SK-N-SH (cell line): ENCODE measurements around the gene VTCN1. TPM values are rescaled to one million over a fixed set of nuclear protein-coding genes. Genes with fewer than 3 reads are reported as not detected.

Source experiments
- CTCF ChIA-PET: fragments of 300-600, 350-600 bp; formaldehyde crosslinking; extraction: SDS; loops from one replicate; lab custom pipeline; 2021; lab: Yijun Ruan, JAX
- POLR2A ChIA-PET: fragments of 350-600 bp; sonication (Branson Sonifier 250); formaldehyde crosslinking; extraction: SDS; loops from one replicate; lab custom pipeline; 2020; ENCODE audit warnings: antibody characterized with exemption, inconsistent platforms; lab: Yijun Ruan, JAX
- DNase-seq: peaks from one replicate; pipeline ENCODE4 v3.0.0; 2012
- H2AFZ ChIP-seq: fragments of 200-600 bp; sonication (generic); 2 replicates; pipeline ENCODE4 v1.8.1; 2016; ENCODE audit warnings: antibody characterized with exemption, mild to moderate bottlenecking, low read depth
- H3F3A ChIP-seq: fragments of 200-600 bp; sonication (generic); replicated peaks from 2 replicates; pipeline ENCODE3; 2016; ENCODE audit warnings: antibody characterized with exemption, mild to moderate bottlenecking; ENCODE audit not compliant: insufficient read depth
- H3K27ac ChIP-seq, 2 experiments: fragments of 200-500 bp in 1 of 2; fragments of 200-600 bp in 1 of 2; sonication (Bioruptor generic) in 1 of 2; sonication (generic), shearing (Covaris generic) in 1 of 2; 2 replicates each; pipeline versions ENCODE4 v1.5.1 to v1.6.1; 2014 to 2016; ENCODE audit warnings: low read depth in 2 of 2, inconsistent platforms in 1 of 2, low read length in 1 of 2, mild to moderate bottlenecking in 1 of 2, mixed read lengths in 1 of 2
- H3K27me3 ChIP-seq: fragments of 200-600 bp; sonication (generic), shearing (Covaris generic); 2 replicates; pipeline ENCODE4 v1.6.1; 2016; ENCODE audit warnings: mixed run types; ENCODE audit not compliant: insufficient read depth
- H3K36me3 ChIP-seq, 2 experiments: fragments of 200-500 bp in 1 of 2; fragments of 200-600 bp in 1 of 2; sonication (Bioruptor generic) in 1 of 2; sonication (generic) in 1 of 2; replicated peaks in 1 of 2; 2 replicates each; pipeline versions ENCODE3 to v1.5.1; 2014 to 2016; ENCODE audit warnings: low read length in 1 of 2, mild to moderate bottlenecking in 1 of 2; ENCODE audit not compliant: insufficient read depth in 2 of 2, control insufficient read depth in 1 of 2
- H3K4me1 ChIP-seq, 2 experiments: fragments of 200-500 bp in 1 of 2; fragments of 200-600 bp in 1 of 2; sonication (Bioruptor generic) in 1 of 2; sonication (generic), shearing (Covaris generic) in 1 of 2; 2 replicates each; pipeline versions ENCODE4 v1.5.1 to v1.6.1; 2014 to 2016; ENCODE audit warnings: low read depth in 1 of 2, low read length in 1 of 2, mixed run types in 1 of 2; ENCODE audit not compliant: insufficient read depth in 2 of 2, control insufficient read depth in 1 of 2
- H3K4me2 ChIP-seq: fragments of 200-600 bp; sonication (generic), shearing (Covaris generic); 2 replicates; pipeline ENCODE4 v1.6.1; 2017; ENCODE audit warnings: mixed run types
- H3K4me3 ChIP-seq, 2 experiments: fragments of 200-500 bp in 1 of 2; fragments of 200-600 bp in 1 of 2; sonication (Bioruptor generic) in 1 of 2; sonication (generic), shearing (Covaris generic) in 1 of 2; 2 replicates each; pipeline versions ENCODE4 v1.5.1 to v1.8.1; 2014 to 2016; ENCODE audit warnings: low read depth in 2 of 2, inconsistent platforms in 1 of 2, low read length in 1 of 2, mild to moderate bottlenecking in 1 of 2, mixed read lengths in 1 of 2, moderate library complexity in 1 of 2
- H3K79me2 ChIP-seq: fragments of 200-600 bp; sonication (generic); 2 replicates; pipeline ENCODE4 v1.8.1; 2017; ENCODE audit warnings: mild to moderate bottlenecking; ENCODE audit not compliant: insufficient read depth
- H3K9ac ChIP-seq: fragments of 200-600 bp; sonication (generic); 2 replicates; pipeline ENCODE4 v1.6.1; 2017; ENCODE audit warnings: mixed run types
- H3K9me2 ChIP-seq: fragments of 200-600 bp; sonication (generic); 2 replicates; pipeline ENCODE4 v1.6.1; 2017; ENCODE audit warnings: mixed run types
- H3K9me3 ChIP-seq: fragments of 200-600 bp; sonication (generic); 2 replicates; pipeline ENCODE4 v1.6.1; 2017; ENCODE audit warnings: mixed run types, mild to moderate bottlenecking, moderate library complexity
- H4K20me1 ChIP-seq: fragments of 200-600 bp; sonication (generic); 2 replicates; pipeline ENCODE4 v1.6.1; 2017; ENCODE audit warnings: mild to moderate bottlenecking, mixed run types; ENCODE audit not compliant: insufficient read depth
- CHD2 ChIP-seq: fragments of 150-350 bp; IDR thresholded peaks from 2 replicates; pipeline ENCODE4 v1.6.1; 2018; ENCODE audit warnings: low read length; ENCODE audit not compliant: partially characterized antibody
- CTCF ChIP-seq: fragments of 200-600 bp; sonication (generic); IDR thresholded peaks from 2 replicates; pipeline ENCODE4 v1.6.1; 2017; ENCODE audit warnings: antibody characterized with exemption, mild to moderate bottlenecking, moderate library complexity
- GABPA ChIP-seq: IDR thresholded peaks from 2 replicates; pipeline ENCODE4 v1.4.0; 2012; ENCODE audit warnings: low read depth, mild to moderate bottlenecking
- GATA2 ChIP-seq: sonication (generic); formaldehyde crosslinking; IDR thresholded peaks from 2 replicates; pipeline ENCODE4 v1.5.0; 2020; ENCODE audit warnings: mild to moderate bottlenecking, missing genetic modification reagents
- IRF3 ChIP-seq: fragments of 150-350 bp; IDR thresholded peaks from 2 replicates; pipeline ENCODE4 v1.6.1; 2016; ENCODE audit warnings: mild to moderate bottlenecking, low read depth, low read length
- MAX ChIP-seq: IDR thresholded peaks from 2 replicates; pipeline ENCODE4 v1.4.0; 2012; ENCODE audit warnings: low read depth
- MXI1 ChIP-seq: IDR thresholded peaks from 2 replicates; pipeline ENCODE4 v1.6.1; 2012; ENCODE audit warnings: mild to moderate bottlenecking, low read depth, low read length, improper control_type of control experiment
- NRF1 ChIP-seq: IDR thresholded peaks from 2 replicates; pipeline ENCODE4 v1.6.1; 2012; ENCODE audit warnings: low read depth, mild to moderate bottlenecking, low read length
- RCOR1 ChIP-seq: fragments of 150-350 bp; IDR thresholded peaks from 2 replicates; pipeline ENCODE4 v1.6.1; 2017; ENCODE audit warnings: antibody characterized with exemption, low read length
- REST ChIP-seq: IDR thresholded peaks from 2 replicates; pipeline ENCODE4 v1.6.1; 2012; ENCODE audit warnings: mild to moderate bottlenecking, low read depth, low read length, moderate library complexity
- RXRA ChIP-seq: IDR thresholded peaks from 2 replicates; pipeline ENCODE4 v1.4.0; 2012; ENCODE audit warnings: low read depth, mild to moderate bottlenecking, borderline replicate concordance
- SIN3A ChIP-seq: IDR thresholded peaks from 2 replicates; pipeline ENCODE4 v1.6.1; 2012; ENCODE audit warnings: low read depth, mild to moderate bottlenecking, low read length, moderate library complexity, borderline replicate concordance
- TAF1 ChIP-seq: IDR thresholded peaks from 2 replicates; pipeline ENCODE4 v1.6.1; 2012; ENCODE audit warnings: low read depth, mild to moderate bottlenecking, low read length, moderate library complexity, borderline replicate concordance
- TEAD4 ChIP-seq: IDR thresholded peaks from 2 replicates; pipeline ENCODE4 v1.4.0; 2012; ENCODE audit warnings: mild to moderate bottlenecking, borderline replicate concordance; ENCODE audit not compliant: insufficient read depth
- USF1 ChIP-seq: IDR thresholded peaks from 2 replicates; pipeline ENCODE4 v1.4.0; 2012; ENCODE audit warnings: low read depth, borderline replicate concordance
- ZBTB33 ChIP-seq: IDR thresholded peaks from 2 replicates; pipeline ENCODE4 v1.4.0; 2012; ENCODE audit warnings: low read depth, borderline replicate concordance
- WGBS: methylation state at CpG from one replicate; pipeline ENCODE4 v1.1.6; 2017; ENCODE audit warnings: low lambda C conversion rate; 5-methylcytosine and 5-hydroxymethylcytosine counted together
- polyA plus RNA-seq, 3 experiments: library from polyadenylated mRNA; depleted of rRNA; stranded (reverse); fragments of >200 nt; gene quantifications; 2 replicates each; pipeline ENCODE4 v1.2.3, GENCODE V29; 2012

The VTCN1 gene
- polyA plus RNA-seq, 1 of the 3 experiments (the other 2 are of a cell fraction): not detected

GRCh38 chr1:117244971-117245370 lies 34.2 kb upstream of the VTCN1 start:
- CTCF ChIA-PET: no interaction called here
- 42% methylated on average over 2 of the region's 2 CpGs for WGBS
- Histone ChIP-seq H3K9me3 (no peaks in the 10 kb centered on the region), H3K79me2 (no peaks in the 10 kb centered on the region), H3K4me1 (no peaks in the 10 kb centered on the region), H4K20me1 (no peaks in the 10 kb centered on the region), H3K9me2 (no peaks in the 10 kb centered on the region), H2AFZ (no peak overlapping the region), H3K27ac (no peak overlapping the region), H3F3A (no peaks in the 10 kb centered on the region), H3K36me3 (no peaks in the 10 kb centered on the region), H3K4me2 (no peak overlapping the region), H3K9ac (no peak overlapping the region), H3K27me3 (peaks cover 4% of the 10 kb centered on the region; the same call in 1 of the 2 replicates), H3K4me3 (no peak overlapping the region)
- DNase-seq: no peak
- POLR2A ChIA-PET: no interaction called here
- no peak for TF ChIP-seq USF1
- TF ChIP-seq GATA2: no peak

- Histone ChIP-seq H3K79me2 (no peaks in the 10 kb centered on the region), H3K9ac (no peak overlapping the region), H3K27ac (no peak overlapping the region), H4K20me1 (no peaks in the 10 kb centered on the region), H3K4me1 (no peaks in the 10 kb centered on the region), H3K36me3 (no peaks in the 10 kb centered on the region), H3K9me2 (no peaks in the 10 kb centered on the region), H3K4me2 (no peak overlapping the region), H3K4me3 (no peak overlapping the region), H3F3A (no peaks in the 10 kb centered on the region), H3K27me3 (peaks cover 4% of the 10 kb centered on the region; the same call in 1 of the 2 replicates), H2AFZ (no peak overlapping the region), H3K9me3 (no peaks in the 10 kb centered on the region)
- POLR2A ChIA-PET: no interaction called here
- DNase-seq: no peak
- WGBS: 60% methylated on average over 2 of the region's 2 CpGs
- CTCF ChIA-PET: interaction anchor here (0.8 kb wide), 1 partner anchor 12 kb away, joined by 3 read pairs; no protein-coding TSS in a partner anchor
- TF ChIP-seq ZBTB33: no peak
- TF ChIP-seq GABPA: no peak
- no peak for TF ChIP-seq TAF1
- TF ChIP-seq MAX: no peak
- TF ChIP-seq MXI1: no peak
- TF ChIP-seq CTCF: no peak
- TF ChIP-seq TEAD4: no peak
- no peak for TF ChIP-seq REST
- TF ChIP-seq CHD2: no peak
- no peak for TF ChIP-seq SIN3A
- TF ChIP-seq NRF1: no peak
- TF ChIP-seq USF1: no peak
- no peak for TF ChIP-seq GATA2
- TF ChIP-seq IRF3: no peak
- TF ChIP-seq RCOR1: no peak
- TF ChIP-seq RXRA: no peak
Observed at GRCh38 chr1:117244306-117244705, 33.6 kb upstream of the VTCN1 start.
